IPS-15b (cell line): ENCODE data around the gene RIMBP3C.
"Not testable (repeated sequence)": the region's sequence is repeated elsewhere in the genome, so short reads cannot be mapped to it uniquely, and the experiment has no call there.

Source experiments
- H3K27me3 ChIP-seq: one replicate; pipeline ENCODE4 v1.6.1; 2013; ENCODE audit warnings: low read length; ENCODE audit not compliant: control insufficient read depth, insufficient read depth
- H3K36me3 ChIP-seq: one replicate; pipeline ENCODE4 v1.6.1; 2013; ENCODE audit warnings: low read length; ENCODE audit not compliant: control insufficient read depth, insufficient read depth
- H3K4me1 ChIP-seq: one replicate; pipeline ENCODE4 v1.6.1; 2013; ENCODE audit warnings: mild to moderate bottlenecking, low read length; ENCODE audit not compliant: control insufficient read depth, insufficient read depth
- H3K4me3 ChIP-seq: one replicate; pipeline ENCODE4 v1.5.1; 2013; ENCODE audit warnings: low read depth, low read length
- H3K9ac ChIP-seq: one replicate; pipeline ENCODE4 v1.6.1; 2013; ENCODE audit warnings: low read depth, mild to moderate bottlenecking, low read length
- H3K9me3 ChIP-seq: one replicate; pipeline ENCODE4 v1.6.1; 2013; ENCODE audit warnings: mild to moderate bottlenecking, low read length; ENCODE audit not compliant: control insufficient read depth, insufficient read depth

The RIMBP3C gene

GRCh38 chr22:21544432-21545322 lies 6.6 kb downstream of the RIMBP3C start:
- H3K4me1 ChIP-seq, H3K36me3 ChIP-seq, H3K9ac ChIP-seq, H3K4me3 ChIP-seq, H3K9me3 ChIP-seq, H3K27me3 ChIP-seq: not testable (repeated sequence)

GRCh38 chr22:21539862-21540261 lies 11.4 kb downstream of the RIMBP3C start:
- H3K9me3 ChIP-seq, H3K4me3 ChIP-seq, H3K27me3 ChIP-seq, H3K9ac ChIP-seq, H3K4me1 ChIP-seq, H3K36me3 ChIP-seq: not testable (repeated sequence)

DNA sequence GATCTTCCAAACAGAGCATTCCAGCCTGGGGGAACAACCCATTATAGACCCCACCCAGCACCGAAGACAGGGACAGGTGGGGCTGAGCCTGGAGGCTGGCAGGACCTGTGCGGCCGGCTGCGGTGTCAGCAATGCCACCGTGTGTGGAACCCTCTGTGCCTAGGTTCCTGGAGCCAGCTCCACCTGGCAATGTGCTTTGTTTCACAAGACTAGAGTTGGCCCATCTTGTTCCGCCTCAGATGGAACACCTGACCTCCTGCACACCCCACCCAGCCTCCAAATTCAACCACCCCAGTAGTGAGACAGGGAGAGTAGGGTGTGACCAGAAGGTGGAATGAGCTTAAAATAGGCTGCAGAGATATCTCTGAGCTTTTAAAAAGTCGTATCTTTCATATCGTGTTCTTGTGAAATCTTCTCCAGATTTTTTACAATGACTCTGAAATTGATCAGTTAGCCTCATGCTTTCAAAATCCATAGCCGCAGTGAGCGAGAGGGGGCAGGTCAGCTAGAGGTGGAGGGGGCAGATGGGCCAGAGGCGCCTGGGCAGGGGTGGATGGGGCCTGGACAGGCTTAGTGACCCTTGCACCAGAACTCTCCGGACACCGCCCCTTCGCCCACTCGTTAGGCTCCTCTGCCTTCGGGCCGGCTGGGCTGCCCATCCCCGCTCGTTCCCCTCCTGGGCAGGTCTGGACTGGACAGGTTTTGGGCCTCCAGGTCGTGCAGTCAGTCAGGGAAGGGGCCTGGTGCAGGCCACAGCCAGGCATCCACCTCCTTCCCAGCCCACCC lies 18.2 kb downstream of the RIMBP3C start:
- H3K27me3 ChIP-seq, H3K4me3 ChIP-seq, H3K4me1 ChIP-seq, H3K36me3 ChIP-seq, H3K9me3 ChIP-seq, H3K9ac ChIP-seq: not testable (repeated sequence)

DNA sequence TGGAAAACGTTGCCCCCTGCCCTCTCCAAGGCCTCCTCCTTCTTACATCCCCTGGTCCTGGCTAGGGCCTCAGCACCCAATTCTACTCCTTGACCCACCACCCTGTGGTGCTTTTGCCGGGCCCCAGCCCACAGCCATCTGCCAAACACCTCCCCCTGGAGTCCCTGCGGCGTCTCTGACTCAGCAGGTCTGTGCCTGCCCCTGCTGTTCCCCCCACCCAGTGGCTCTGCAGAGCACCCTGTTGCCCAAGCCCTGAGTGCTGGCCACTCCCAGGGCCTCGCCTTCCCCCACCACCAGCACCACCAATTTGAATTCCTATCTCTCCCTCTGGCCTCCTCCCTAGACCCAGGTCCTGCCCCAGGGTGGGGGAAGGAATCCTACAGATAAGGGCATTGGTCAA lies 19.7 kb downstream of the RIMBP3C start:
- H3K4me1 ChIP-seq, H3K4me3 ChIP-seq, H3K9me3 ChIP-seq: not testable (repeated sequence)

GRCh38 chr22:21526705-21527500 lies 24.4 kb downstream of the RIMBP3C start:
- not testable (repeated sequence) for H3K27me3 ChIP-seq, H3K4me1 ChIP-seq, H3K4me3 ChIP-seq, H3K9ac ChIP-seq, H3K9me3 ChIP-seq, H3K36me3 ChIP-seq

More for the DNA sequence above, 19.7 kb downstream of the RIMBP3C start:
- not testable (repeated sequence) for H3K27me3 ChIP-seq, H3K9ac ChIP-seq, H3K36me3 ChIP-seq

DNA sequence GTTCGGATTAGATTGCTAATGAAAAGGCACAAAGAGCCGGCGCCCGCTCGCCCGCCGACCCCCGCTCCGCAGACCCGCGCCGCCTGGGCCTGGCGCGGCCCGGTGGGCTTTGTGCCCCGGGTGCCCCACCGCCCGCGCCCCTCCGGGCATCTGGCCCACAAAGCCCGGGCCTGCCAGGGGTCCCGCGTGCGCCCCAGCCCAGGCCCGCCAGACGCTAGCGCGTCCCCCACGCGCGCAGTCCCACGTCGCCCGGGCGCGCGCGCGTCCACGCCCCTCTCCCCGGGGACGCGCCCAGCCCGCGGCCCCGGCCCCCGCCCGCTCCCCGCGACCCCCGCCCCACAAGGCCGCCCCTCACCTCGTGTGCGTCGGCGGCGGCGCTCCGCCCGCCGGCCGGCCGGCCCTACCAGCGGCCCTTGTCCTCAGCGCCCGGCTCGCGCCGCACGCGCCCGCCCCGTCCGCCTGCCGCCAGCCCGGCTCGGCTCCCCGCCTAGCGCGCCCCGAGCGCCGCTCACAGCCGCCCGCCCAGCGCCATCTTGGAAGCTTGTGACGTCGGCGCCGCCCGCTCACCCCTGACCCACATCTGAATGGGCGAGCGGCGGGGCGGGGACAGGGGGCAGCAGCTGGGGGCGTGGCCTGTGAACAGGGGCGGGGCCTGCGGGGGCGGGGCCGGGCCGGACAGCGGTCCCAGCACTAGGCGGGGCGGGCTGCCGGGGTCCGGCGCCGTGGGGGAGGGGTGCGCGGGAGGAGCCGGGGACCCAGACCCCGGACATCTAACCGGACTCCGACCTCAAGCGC lies 34.1 kb downstream of the RIMBP3C start:
- not testable (repeated sequence) for H3K4me1 ChIP-seq, H3K4me3 ChIP-seq, H3K36me3 ChIP-seq, H3K9me3 ChIP-seq, H3K9ac ChIP-seq, H3K27me3 ChIP-seq

- not testable (repeated sequence) for H3K9me3 ChIP-seq, H3K27me3 ChIP-seq, H3K9ac ChIP-seq, H3K36me3 ChIP-seq, H3K4me1 ChIP-seq, H3K4me3 ChIP-seq
Measured at GRCh38 chr22:21516522-21516921, 34.7 kb downstream of the RIMBP3C start.

DNA sequence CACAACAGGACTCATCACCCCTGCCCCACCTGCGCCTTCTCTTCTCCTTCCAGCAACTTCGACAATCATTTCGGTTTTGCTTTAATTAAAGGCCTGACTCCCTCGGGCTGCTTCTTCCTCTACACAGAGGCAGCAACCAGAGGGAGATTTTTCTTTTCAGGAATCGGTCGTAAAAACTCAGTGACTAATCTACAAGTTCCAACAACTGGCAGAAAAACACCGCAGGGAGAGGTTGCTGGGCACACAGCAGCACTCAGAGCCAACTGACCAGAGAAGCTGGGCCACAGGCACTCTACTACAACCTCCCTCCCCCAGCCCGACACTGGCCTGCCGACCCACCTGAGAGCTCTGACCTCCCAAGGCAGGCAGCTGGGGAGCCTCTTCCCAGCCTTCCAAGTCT lies 36.0 kb downstream of the RIMBP3C start:
- not testable (repeated sequence) for H3K9ac ChIP-seq, H3K36me3 ChIP-seq, H3K9me3 ChIP-seq

GRCh38 chr22:21514117-21514516 lies 37.1 kb downstream of the RIMBP3C start:
- not testable (repeated sequence) for H3K9ac ChIP-seq, H3K27me3 ChIP-seq, H3K4me3 ChIP-seq, H3K9me3 ChIP-seq, H3K4me1 ChIP-seq, H3K36me3 ChIP-seq

More for the DNA sequence above, 36.0 kb downstream of the RIMBP3C start:
- not testable (repeated sequence) for H3K4me1 ChIP-seq, H3K4me3 ChIP-seq, H3K27me3 ChIP-seq

DNA sequence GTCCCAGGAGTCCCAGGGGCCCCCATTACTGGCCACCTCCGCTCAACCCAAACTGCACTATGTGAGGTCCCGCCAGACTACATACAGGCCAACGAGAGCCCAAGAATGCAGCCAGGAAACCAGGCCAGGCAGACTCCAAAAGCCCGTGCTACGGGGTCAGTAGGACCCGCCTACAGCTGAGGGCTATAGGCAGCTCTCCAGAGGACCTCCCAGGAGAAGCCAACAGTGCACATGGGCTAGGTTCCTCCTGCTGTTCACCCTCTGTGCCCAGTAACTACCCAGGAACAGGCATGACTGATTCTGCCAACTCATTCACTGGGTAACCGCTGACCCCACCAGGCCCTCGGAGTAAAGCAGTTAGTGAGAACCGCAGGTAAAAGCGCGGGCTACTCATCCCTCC lies 39.2 kb downstream of the RIMBP3C start:
- H3K36me3 ChIP-seq, H3K9me3 ChIP-seq, H3K9ac ChIP-seq, H3K27me3 ChIP-seq, H3K4me3 ChIP-seq, H3K4me1 ChIP-seq: not testable (repeated sequence)

DNA sequence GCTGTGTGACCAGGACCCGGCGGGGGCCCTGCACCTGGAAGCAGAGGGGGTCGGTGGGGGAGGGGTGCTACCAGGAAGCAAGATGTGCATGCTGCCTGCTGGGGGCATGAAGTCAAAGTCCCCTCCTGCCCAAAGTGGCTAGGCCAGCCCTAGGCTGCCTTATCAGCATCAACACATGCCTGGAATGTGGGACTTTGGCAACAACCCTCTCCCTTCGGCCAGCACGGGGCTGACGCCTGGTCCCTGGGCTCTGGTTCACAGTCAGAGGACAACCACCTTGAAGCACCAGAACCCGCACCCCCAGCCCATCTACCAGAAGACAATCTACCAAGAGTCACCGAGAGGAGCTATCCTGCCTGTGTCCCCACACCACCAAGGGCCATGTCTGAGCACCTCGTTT lies 40.9 kb downstream of the RIMBP3C start:
- not testable (repeated sequence) for H3K9me3 ChIP-seq, H3K4me3 ChIP-seq, H3K9ac ChIP-seq, H3K27me3 ChIP-seq, H3K4me1 ChIP-seq, H3K36me3 ChIP-seq
